Lung (tissue), 12 donors: ENCODE results near the gene TENT5C. TPM values are rescaled to one million over a fixed set of nuclear protein-coding genes. Genes with fewer than 3 reads are reported as not detected.

Experiments
- ATAC-seq: fragments of 200-7000 bp; cut with Tn5 transposase; one replicate; pipeline ENCODE4 v1.9.1; 2020; ENCODE audit warnings: moderate number of reproducible peaks; ENCODE audit not compliant: insufficient read depth, low FRiP score
- DNase-seq, 3 donors: peaks; one replicate each; pipeline ENCODE4 v3.0.0-alpha.2; 2013 to 2017
- H3K27ac ChIP-seq, 2 donors: one replicate each; pipeline ENCODE4 v1.5.1; 2013; ENCODE audit warnings: mild to moderate bottlenecking in 2 of 2, moderate library complexity in 2 of 2, control low read depth in 1 of 2, inconsistent platforms in 1 of 2, low read depth in 1 of 2, low read length in 1 of 2
- H3K27me3 ChIP-seq, 3 donors: one replicate each; pipeline ENCODE4 v1.5.1; 2013; ENCODE audit warnings: low read length in 2 of 3; ENCODE audit not compliant: control insufficient read depth in 3 of 3, insufficient read depth in 3 of 3
- H3K36me3 ChIP-seq, 4 donors: one replicate each; pipeline ENCODE4 v1.5.1; 2013; ENCODE audit warnings: low read length in 4 of 4, mild to moderate bottlenecking in 1 of 4, moderate library complexity in 1 of 4; ENCODE audit not compliant: control insufficient read depth in 4 of 4, insufficient read depth in 4 of 4
- H3K4me1 ChIP-seq, 5 donors: one replicate each; pipeline ENCODE4 v1.5.1; 2013; ENCODE audit warnings: low read length in 5 of 5, mild to moderate bottlenecking in 2 of 5, moderate library complexity in 1 of 5; ENCODE audit not compliant: control insufficient read depth in 5 of 5, insufficient read depth in 5 of 5
- H3K4me3 ChIP-seq: one replicate; pipeline ENCODE4 v1.5.1; 2013; ENCODE audit warnings: mild to moderate bottlenecking, control low read depth, moderate library complexity
- H3K9ac ChIP-seq, 2 donors: one replicate each; pipeline ENCODE4 v1.5.1; 2013; ENCODE audit warnings: low read length in 2 of 2, control low read depth in 1 of 2; ENCODE audit not compliant: insufficient read depth in 1 of 2
- H3K9me3 ChIP-seq, 4 donors: one replicate each; pipeline ENCODE4 v1.5.1; 2013; ENCODE audit warnings: low read length in 3 of 4, mild to moderate bottlenecking in 1 of 4, moderate library complexity in 1 of 4; ENCODE audit not compliant: control insufficient read depth in 4 of 4, insufficient read depth in 3 of 4
- WGBS, 2 donors: extraction: QIAGEN DNeasy Blood & Tissue Kit; methylation state at CpG; one replicate each; pipeline ENCODE4 v1.1.7; 2013; 5-methylcytosine and 5-hydroxymethylcytosine counted together
- polyA plus RNA-seq, 2 donors: library from polyadenylated mRNA; stranded (reverse); fragments of 200-250 nt; gene quantifications; one replicate each; pipeline ENCODE4 v1.2.1, GENCODE V29; 2013
- total RNA-seq, 2 donors: library from RNA; depleted of rRNA in 1 of 2; stranded (reverse); fragments of >200 nt in 1 of 2; gene quantifications; one replicate each; pipeline ENCODE4 v1.2.1, GENCODE V29; 2014 to 2021
- TF ChIP-seq, protein P1 (sequence below): IDR thresholded peaks from 2 replicates; pipeline ENCODE4 v1.5.1; 2012; ENCODE audit warnings: mild to moderate bottlenecking; ENCODE audit errors: control extremely low read depth, extremely low read depth
- donor health status: control.
- donor health status: control.
- donor health status: Bipolar disorder and iron deficiency.
- donor health status: healthy.
- donor health status: DM: yes; HTN: yes; CAD: no.

TENT5C gene
- total and polyA plus RNA-seq, 4 donors: 2.7 to 39.0 (median 17.5) TPM

DNA sequence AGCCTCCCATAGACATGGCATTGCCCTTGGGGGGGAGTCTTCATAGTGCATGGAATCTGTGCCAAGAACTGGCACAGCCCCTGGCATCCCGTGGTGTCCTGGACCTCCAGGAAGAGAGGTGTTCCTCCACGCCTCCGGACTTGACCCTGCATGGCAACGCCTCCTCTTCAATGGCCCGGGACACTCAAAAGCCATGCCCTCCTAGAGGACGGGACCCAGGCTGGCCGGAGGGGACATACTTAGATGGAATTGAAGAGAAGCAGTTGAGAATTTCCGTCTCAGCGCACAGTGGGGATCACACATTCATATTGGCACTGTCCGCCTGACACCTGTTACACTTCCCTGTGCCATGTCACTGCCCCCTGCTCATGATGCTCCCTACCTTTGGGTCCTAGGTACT, 38.4 kb upstream of the TENT5C start:
- no peak overlapping the region for H3K4me3 ChIP-seq
- H3K9ac ChIP-seq: no peak overlapping the region
- ATAC-seq: no peak
- H3K27me3 ChIP-seq: no peaks in the 10 kb centered on the region
- H3K4me1 ChIP-seq: peaks cover 0 to 5% (median 0%) of the 10 kb centered on the region in 5 donors
- DNase-seq: no peak
- 94 to 97% methylated on average over 10 of the region's 10 CpGs for WGBS, 2 donors
- no peaks in the 10 kb centered on the region for H3K36me3 ChIP-seq
- TF ChIP-seq, protein P1, sequence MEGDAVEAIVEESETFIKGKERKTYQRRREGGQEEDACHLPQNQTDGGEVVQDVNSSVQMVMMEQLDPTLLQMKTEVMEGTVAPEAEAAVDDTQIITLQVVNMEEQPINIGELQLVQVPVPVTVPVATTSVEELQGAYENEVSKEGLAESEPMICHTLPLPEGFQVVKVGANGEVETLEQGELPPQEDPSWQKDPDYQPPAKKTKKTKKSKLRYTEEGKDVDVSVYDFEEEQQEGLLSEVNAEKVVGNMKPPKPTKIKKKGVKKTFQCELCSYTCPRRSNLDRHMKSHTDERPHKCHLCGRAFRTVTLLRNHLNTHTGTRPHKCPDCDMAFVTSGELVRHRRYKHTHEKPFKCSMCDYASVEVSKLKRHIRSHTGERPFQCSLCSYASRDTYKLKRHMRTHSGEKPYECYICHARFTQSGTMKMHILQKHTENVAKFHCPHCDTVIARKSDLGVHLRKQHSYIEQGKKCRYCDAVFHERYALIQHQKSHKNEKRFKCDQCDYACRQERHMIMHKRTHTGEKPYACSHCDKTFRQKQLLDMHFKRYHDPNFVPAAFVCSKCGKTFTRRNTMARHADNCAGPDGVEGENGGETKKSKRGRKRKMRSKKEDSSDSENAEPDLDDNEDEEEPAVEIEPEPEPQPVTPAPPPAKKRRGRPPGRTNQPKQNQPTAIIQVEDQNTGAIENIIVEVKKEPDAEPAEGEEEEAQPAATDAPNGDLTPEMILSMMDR: no peak
- no peaks in the 10 kb centered on the region for H3K9me3 ChIP-seq
- no peak overlapping the region for H3K27ac ChIP-seq

DNA sequence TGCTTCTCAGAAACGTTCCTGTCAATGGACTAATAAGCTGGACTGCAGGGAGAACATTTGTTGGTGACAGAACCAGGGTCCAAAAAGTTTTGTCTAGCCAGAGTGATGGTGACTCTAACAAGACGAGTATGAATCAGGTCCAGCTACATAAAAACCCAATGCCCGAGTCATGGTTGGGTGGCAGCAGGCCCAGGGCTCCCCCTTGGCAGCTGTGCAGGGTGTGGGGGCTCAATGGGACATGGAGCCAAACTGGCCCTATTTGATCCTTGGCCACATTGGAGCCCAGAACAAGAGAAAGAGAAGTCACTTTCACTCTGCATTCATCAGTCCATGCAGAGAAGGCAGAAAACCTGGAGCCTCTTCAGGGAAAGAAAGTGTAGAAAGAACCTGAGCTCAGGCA, 37.9 kb upstream of the TENT5C start:
- Histone ChIP-seq H3K27me3 (no peaks in the 10 kb centered on the region), H3K27ac (no peak overlapping the region), H3K4me1 (peaks cover 0 to 5% (median 0%) of the 10 kb centered on the region in 5 donors), H3K9ac (no peak overlapping the region), H3K4me3 (no peak overlapping the region), H3K9me3 (no peaks in the 10 kb centered on the region), H3K36me3 (no peaks in the 10 kb centered on the region)
- TF ChIP-seq, protein P1: no peak
- no peak for ATAC-seq
- DNase-seq: no peak
- WGBS, 2 donors: 79 to 88% methylated on average over 3 of the region's 3 CpGs

DNA sequence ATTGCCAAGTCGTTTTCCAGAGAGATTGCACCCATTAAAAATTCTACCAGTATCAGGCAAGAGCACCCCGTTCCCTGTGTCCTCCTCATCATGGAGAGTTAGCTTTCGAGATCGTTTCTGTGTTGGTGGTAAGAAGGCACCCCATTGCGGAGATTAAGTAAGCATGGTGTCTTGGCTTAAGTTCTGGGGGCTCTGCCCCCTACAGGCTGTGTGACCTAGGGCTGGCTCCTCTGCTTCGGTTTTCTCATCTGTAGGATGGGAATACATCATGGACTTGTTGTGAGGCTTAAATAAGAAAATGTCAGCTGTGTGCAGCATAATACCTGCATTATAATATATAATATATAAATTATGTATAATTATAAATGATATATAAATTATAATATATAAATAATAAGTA, 36.8 kb upstream of the TENT5C start:
- Histone ChIP-seq H3K27me3 (no peaks in the 10 kb centered on the region), H3K4me3 (no peak overlapping the region), H3K27ac (no peak overlapping the region), H3K36me3 (no peaks in the 10 kb centered on the region), H3K4me1 (peaks cover 0 to 9% (median 0%) of the 10 kb centered on the region in 5 donors), H3K9ac (no peak overlapping the region), H3K9me3 (no peaks in the 10 kb centered on the region)
- DNase-seq (no peak), ATAC-seq (no peak)
- WGBS, 2 donors: 90 to 92% methylated on average over 6 of the region's 6 CpGs
- TF ChIP-seq, protein P1: no peak

DNA sequence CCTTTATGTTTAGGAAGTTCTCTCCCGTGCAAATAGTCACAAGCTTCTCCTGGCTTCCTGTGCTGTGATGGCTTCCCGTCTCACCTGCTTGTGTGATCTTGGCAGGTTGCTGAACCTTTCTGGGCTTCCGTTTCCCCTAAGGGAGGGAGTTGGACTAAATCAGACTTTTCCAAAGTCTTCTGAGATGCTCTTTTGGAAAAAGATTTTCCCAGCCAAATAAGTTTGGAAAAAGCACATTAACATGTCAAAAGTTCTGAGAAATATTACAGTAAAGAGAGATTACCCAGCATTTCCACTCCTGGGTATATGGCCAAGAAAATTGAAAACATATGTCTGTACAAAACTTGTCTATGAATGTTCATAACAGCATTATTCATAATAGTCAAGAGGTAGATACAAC, 36.0 kb upstream of the TENT5C start:
- H3K9me3 ChIP-seq: no peaks in the 10 kb centered on the region
- no peak overlapping the region for H3K9ac ChIP-seq
- no peak for ATAC-seq
- TF ChIP-seq, protein P1: no peak
- peaks cover 0 to 9% (median 0%) of the 10 kb centered on the region in 5 donors for H3K4me1 ChIP-seq
- WGBS, 2 donors: 33 to 44% methylated on average over 3 of the region's 3 CpGs
- H3K27ac ChIP-seq: no peak overlapping the region
- no peaks in the 10 kb centered on the region for H3K27me3 ChIP-seq
- DNase-seq: no peak
- H3K4me3 ChIP-seq: no peak overlapping the region
- no peaks in the 10 kb centered on the region for H3K36me3 ChIP-seq
